ENCODE measurements around the gene SLC16A3. TPM values are rescaled to one million over a fixed set of nuclear protein-coding genes. Genes with fewer than 3 reads are reported as not detected.
"Not testable (repeated sequence)": the region's sequence is repeated elsewhere in the genome, so short reads cannot be mapped to it uniquely, and the experiment has no call there.

The SLC16A3 gene
- total RNA-seq, 1 experiment from 2014 or later = 28.7 TPM

GRCh38 chr17:82188001-82188961, 40.6 kb upstream of the SLC16A3 start:
- TF ChIP-seq, protein P1, sequence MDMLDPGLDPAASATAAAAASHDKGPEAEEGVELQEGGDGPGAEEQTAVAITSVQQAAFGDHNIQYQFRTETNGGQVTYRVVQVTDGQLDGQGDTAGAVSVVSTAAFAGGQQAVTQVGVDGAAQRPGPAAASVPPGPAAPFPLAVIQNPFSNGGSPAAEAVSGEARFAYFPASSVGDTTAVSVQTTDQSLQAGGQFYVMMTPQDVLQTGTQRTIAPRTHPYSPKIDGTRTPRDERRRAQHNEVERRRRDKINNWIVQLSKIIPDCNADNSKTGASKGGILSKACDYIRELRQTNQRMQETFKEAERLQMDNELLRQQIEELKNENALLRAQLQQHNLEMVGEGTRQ (CRISPR knock-in tag; IDR thresholded peaks at IDR 0.05) = no peak
- TF ChIP-seq ZNF138 (CRISPR knock-in tag; conservative IDR thresholded peaks at IDR 0.05) (no peak), ATF2 (CRISPR knock-in tag; IDR thresholded peaks at IDR 0.05; ENCODE audit: borderline replicate concordance, low read depth) (no peak), GRHL2 (CRISPR knock-in tag; IDR thresholded peaks at IDR 0.05; ENCODE audit: insufficient replicate concordance, severe bottlenecking) (no peak), ETV6 (CRISPR knock-in tag; IDR thresholded peaks at IDR 0.05) (no peak), NR1H2 (CRISPR knock-in tag; IDR thresholded peaks at IDR 0.05) (no peak), GABPB1 (CRISPR knock-in tag; IDR thresholded peaks at IDR 0.05) (no peak), TEAD1 (CRISPR knock-in tag; IDR thresholded peaks at IDR 0.05) (no peak), ZNF532 (CRISPR knock-in tag; IDR thresholded peaks at IDR 0.05; ENCODE audit: borderline replicate concordance) (no peak)
- TF ChIP-seq, protein P2, sequence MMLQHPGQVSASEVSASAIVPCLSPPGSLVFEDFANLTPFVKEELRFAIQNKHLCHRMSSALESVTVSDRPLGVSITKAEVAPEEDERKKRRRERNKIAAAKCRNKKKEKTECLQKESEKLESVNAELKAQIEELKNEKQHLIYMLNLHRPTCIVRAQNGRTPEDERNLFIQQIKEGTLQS (CRISPR knock-in tag; conservative IDR thresholded peaks at IDR 0.05) = no peak
- H3K4me1 Mint-ChIP-seq = no peaks in the 10 kb centered on the region
- CTCF ChIA-PET = interaction anchor here (1.5 kb wide), 1 partner anchor 158 kb away, joined by 5 read pairs; no protein-coding TSS in a partner anchor

GRCh38 chr17:82193050-82193449, 35.8 kb upstream of the SLC16A3 start:
- H3K9me3 Mint-ChIP-seq; DNase-seq (ENCODE audit: low spot score); H3K27ac Mint-ChIP-seq; H3K27me3 Mint-ChIP-seq (ENCODE audit: low read depth); CTCF ChIA-PET; POLR2A ChIA-PET; H3K4me1 Mint-ChIP-seq; H3K4me3 Mint-ChIP-seq; ATAC-seq: not testable (repeated sequence)
- H3K36me3 Mint-ChIP-seq = peaks cover 14% of the 10 kb centered on the region

More at GRCh38 chr17:82188001-82188961, 40.6 kb upstream of the SLC16A3 start:
- Mint-ChIP-seq H3K9me3 (no peaks in the 10 kb centered on the region), H3K27me3 (ENCODE audit: low read depth) (no peaks in the 10 kb centered on the region), H3K4me3 (no peak overlapping the region), H3K27ac (no peak overlapping the region), H3K36me3 (peaks cover 11% of the 10 kb centered on the region)
- DNase-seq (ENCODE audit: low spot score) (no peak), ATAC-seq (no peak; the same call in 1 of the 2 replicates)
- POLR2A ChIA-PET = no interaction called here

- H3K9me3 Mint-ChIP-seq = no peaks in the 10 kb centered on the region
- H3K4me1 Mint-ChIP-seq = no peaks in the 10 kb centered on the region
- DNase-seq (ENCODE audit: low spot score) (no peak), ATAC-seq (no peak)
- no peaks in the 10 kb centered on the region for H3K27me3 Mint-ChIP-seq (ENCODE audit: low read depth)
- no peak overlapping the region for H3K4me3 Mint-ChIP-seq
- peaks cover 14% of the 10 kb centered on the region for H3K36me3 Mint-ChIP-seq
- POLR2A ChIA-PET = no interaction called here
- CTCF ChIA-PET = interaction anchor here (1.0 kb wide), 1 partner anchor 163 kb away, joined by 3 read pairs; no protein-coding TSS in a partner anchor
- H3K27ac Mint-ChIP-seq = no peak overlapping the region
- TF ChIP-seq AR (CRISPR knock-in tag; IDR thresholded peaks at IDR 0.05) (no peak), ZNF232 (CRISPR knock-in tag; IDR thresholded peaks at IDR 0.05) (no peak), GTF2I (CRISPR knock-in tag; conservative IDR thresholded peaks at IDR 0.05) (no peak), KAT7 (CRISPR knock-in tag; IDR thresholded peaks at IDR 0.05; ENCODE audit: borderline replicate concordance) (no peak), ELF4 (CRISPR knock-in tag; IDR thresholded peaks at IDR 0.05; ENCODE audit: low read depth) (no peak), RORB (CRISPR knock-in tag; IDR thresholded peaks at IDR 0.05) (no peak), RELA (CRISPR knock-in tag; IDR thresholded peaks at IDR 0.05; ENCODE audit: borderline replicate concordance) (no peak), ZNF416 (CRISPR knock-in tag; IDR thresholded peaks at IDR 0.05) (no peak)
- TF ChIP-seq, protein P3, sequence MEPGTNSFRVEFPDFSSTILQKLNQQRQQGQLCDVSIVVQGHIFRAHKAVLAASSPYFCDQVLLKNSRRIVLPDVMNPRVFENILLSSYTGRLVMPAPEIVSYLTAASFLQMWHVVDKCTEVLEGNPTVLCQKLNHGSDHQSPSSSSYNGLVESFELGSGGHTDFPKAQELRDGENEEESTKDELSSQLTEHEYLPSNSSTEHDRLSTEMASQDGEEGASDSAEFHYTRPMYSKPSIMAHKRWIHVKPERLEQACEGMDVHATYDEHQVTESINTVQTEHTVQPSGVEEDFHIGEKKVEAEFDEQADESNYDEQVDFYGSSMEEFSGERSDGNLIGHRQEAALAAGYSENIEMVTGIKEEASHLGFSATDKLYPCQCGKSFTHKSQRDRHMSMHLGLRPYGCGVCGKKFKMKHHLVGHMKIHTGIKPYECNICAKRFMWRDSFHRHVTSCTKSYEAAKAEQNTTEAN (CRISPR knock-in tag; IDR thresholded peaks at IDR 0.05) = no peak
Measured at GRCh38 chr17:82193520-82194220, 35.2 kb upstream of the SLC16A3 start.

Measured in WTC11 (cell line).